DND-41 (cell line): Measurements from ENCODE around the gene PBX4.

Source experiments
- CTCF ChIP-seq: IDR thresholded peaks from 2 replicates; pipeline ENCODE4 v1.5.1; 2012; ENCODE audit warnings: borderline replicate concordance, low read length, moderate library complexity, mild to moderate bottlenecking; ENCODE audit not compliant: poor library complexity, severe bottlenecking; ENCODE audit errors: extremely low read depth
- EZH2 ChIP-seq: IDR thresholded peaks from 3 replicates; pipeline ENCODE4 v1.6.1; 2012; ENCODE audit warnings: borderline replicate concordance, low read depth, mild to moderate bottlenecking, moderate library complexity, low read length, inconsistent platforms; ENCODE audit not compliant: severe bottlenecking

DNA sequence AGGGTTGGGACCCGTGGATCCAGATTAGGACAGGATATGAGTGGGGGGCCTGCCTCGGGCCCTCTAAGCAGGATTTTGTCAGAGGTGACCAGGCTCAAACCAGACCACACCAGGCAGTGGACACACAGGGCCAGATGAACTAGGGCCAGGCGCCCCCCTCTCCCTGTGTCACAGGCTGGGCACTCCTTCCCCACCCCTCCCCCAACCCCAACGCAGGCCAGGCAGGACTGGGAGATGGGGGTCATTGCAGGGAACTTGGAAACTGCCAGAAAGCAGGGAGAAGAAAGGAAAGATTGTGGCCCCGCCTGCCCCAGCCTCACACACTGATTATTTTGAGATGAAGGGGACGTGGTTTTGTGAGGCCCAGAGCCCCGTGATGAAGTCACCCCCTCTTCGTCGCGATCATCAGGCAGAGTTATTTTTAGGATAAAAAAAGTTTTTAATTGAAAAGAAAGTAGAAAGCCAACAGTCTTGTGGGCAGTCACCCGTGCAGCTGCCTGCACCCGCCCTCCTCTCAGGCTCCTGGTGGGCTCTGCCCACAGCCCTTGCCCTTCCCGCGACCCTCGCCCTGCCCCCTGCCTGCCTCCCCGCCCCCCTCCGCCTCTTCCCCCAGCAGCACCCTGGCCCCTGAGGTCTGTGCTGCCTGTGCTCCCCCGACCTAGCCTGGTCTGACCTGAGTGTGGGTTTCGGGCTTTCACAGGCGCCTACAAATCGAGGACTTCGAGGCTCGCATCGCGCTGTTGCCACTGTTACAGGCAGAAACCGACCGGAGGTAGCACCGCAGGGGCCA, 91.7 kb downstream of the PBX4 start:
- TF ChIP-seq EZH2 (no peak), CTCF (no peak)
